Mucosa of descending colon (tissue), 3 donors: ENCODE measurements around the gene NUP188. TPM values are rescaled to one million over a fixed set of nuclear protein-coding genes. Genes with fewer than 3 reads are reported as not detected.
A peak's percentile ranks its signal among the peaks of the same experiment; 100 is the strongest.

Experiments
- ATAC-seq: fragments of 200-7000 bp; cut with Tn5 transposase; one replicate; pipeline ENCODE4 v1.9.1; 2020; ENCODE audit warnings: mild to moderate bottlenecking, moderate library complexity
- DNase-seq, 3 donors: peaks; one replicate each; pipeline ENCODE4 v3.0.0-alpha.2; 2020
- H3K36me3 ChIP-seq: fragments of 200-600 bp; one replicate; pipeline ENCODE4 v1.8.0; 2021; ENCODE audit warnings: low read depth, mild to moderate bottlenecking
- H3K4me1 ChIP-seq: fragments of 200-600 bp; one replicate; pipeline ENCODE4 v1.8.0; 2021; ENCODE audit warnings: low read depth, mild to moderate bottlenecking
- H3K4me3 ChIP-seq: fragments of 200-600 bp; one replicate; pipeline ENCODE4 v1.8.0; 2021; ENCODE audit warnings: mild to moderate bottlenecking
- H3K9me3 ChIP-seq: fragments of 200-600 bp; one replicate; pipeline ENCODE4 v1.8.0; 2021; ENCODE audit warnings: mild to moderate bottlenecking
- intact Hi-C, 2 donors: fragments of 100-400 bp; cut with DNase I in 1 of 2; cut with micrococcal nuclease in 1 of 2; formaldehyde crosslinking; loops; one replicate each; pipeline versions ENCODE4 v1.11.0 to v1.11.1; 2022; cut with DNase I, micrococcal nuclease
- total RNA-seq, 3 donors: library from RNA; stranded (reverse); fragmentation: NEBNext Ultra II Directional in 2 of 3; extraction: Animal tissue kit (Norgen Biotek cat#: 25700) in 2 of 3; gene quantifications; one replicate each; pipeline versions ENCODE4 v1.2.1 to v1.2.4, GENCODE V29; 2021 to 2023
- TF ChIP-seq, protein P1 (sequence below): fragments of 200-600 bp; IDR thresholded peaks from one replicate; pipeline ENCODE4 v1.8.0; 2022; ENCODE audit warnings: antibody characterized with exemption, mild to moderate bottlenecking
- donor health status: DM: no; HTN: no; CAD: no; lungs with moderate emphysema.
- donor health status: DM: no; HTN: no; CAD: no.
- donor health status: DM: no; HTN: yes; CAD: no.

The NUP188 gene
- total RNA-seq, 3 donors from 2014 or later: 24.4 to 36.7 (median 30.4) TPM

DNA sequence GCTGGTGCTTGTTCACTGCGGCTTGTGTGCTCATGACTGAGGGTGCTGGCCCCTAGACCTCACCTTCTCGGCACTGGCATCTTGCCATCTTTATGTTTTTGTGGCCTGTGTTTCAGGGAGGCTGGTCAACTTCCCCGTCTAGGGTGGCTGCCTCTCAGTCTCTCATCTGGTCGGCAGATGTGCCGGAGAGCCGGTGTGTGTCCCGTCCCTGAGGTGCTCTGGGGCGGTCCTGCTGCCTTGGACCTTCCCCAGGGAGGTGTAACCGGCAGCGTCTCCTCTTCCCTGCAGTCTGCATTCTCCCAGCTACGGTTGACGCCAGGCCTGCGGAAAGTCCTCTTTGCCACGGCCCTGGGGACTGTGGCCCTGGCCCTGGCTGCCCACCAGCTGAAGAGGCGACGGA lies 94.5 kb downstream of the NUP188 start:
- H3K36me3 ChIP-seq: peaks cover 6% of the 10 kb centered on the region
- intact Hi-C loops: no loop called here
- H3K4me3 ChIP-seq: no peak overlapping the region
- peaks cover 17% of the 10 kb centered on the region for H3K4me1 ChIP-seq
- DNase-seq (no peak), ATAC-seq (no peak)
- TF ChIP-seq, protein P1, sequence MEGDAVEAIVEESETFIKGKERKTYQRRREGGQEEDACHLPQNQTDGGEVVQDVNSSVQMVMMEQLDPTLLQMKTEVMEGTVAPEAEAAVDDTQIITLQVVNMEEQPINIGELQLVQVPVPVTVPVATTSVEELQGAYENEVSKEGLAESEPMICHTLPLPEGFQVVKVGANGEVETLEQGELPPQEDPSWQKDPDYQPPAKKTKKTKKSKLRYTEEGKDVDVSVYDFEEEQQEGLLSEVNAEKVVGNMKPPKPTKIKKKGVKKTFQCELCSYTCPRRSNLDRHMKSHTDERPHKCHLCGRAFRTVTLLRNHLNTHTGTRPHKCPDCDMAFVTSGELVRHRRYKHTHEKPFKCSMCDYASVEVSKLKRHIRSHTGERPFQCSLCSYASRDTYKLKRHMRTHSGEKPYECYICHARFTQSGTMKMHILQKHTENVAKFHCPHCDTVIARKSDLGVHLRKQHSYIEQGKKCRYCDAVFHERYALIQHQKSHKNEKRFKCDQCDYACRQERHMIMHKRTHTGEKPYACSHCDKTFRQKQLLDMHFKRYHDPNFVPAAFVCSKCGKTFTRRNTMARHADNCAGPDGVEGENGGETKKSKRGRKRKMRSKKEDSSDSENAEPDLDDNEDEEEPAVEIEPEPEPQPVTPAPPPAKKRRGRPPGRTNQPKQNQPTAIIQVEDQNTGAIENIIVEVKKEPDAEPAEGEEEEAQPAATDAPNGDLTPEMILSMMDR: no peak
- no peaks in the 10 kb centered on the region for H3K9me3 ChIP-seq

DNA sequence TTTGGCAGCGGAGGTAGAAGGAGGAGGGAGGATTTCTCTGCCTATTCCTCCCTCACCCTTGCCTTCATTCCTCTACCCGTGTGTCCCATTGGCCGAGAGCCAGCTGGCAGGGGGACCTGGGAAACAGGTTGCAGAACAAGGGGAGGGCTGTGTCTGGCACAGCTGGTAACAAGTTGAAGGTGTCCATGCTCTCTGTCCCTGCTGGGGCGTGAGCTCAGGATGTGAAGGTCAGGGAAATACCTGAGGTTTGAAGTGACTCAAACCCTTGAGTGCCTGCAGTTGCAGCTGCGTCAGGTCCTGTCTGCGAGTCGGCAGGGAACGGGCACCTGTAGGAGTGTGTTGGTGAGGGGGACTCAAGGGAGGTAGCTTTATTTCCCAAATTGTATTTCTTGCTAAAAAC lies 105.1 kb downstream of the NUP188 start:
- TF ChIP-seq, protein P1: no peak
- Histone ChIP-seq H3K9me3 (no peaks in the 10 kb centered on the region), H3K36me3 (peaks cover 5% of the 10 kb centered on the region), H3K4me3 (no peak overlapping the region), H3K4me1 (peaks cover 10% of the 10 kb centered on the region)
- DNase-seq (peak; percentile 95 to 98 (median 97)), ATAC-seq (peak; percentile 96)
- intact Hi-C loops: no loop called here

DNA sequence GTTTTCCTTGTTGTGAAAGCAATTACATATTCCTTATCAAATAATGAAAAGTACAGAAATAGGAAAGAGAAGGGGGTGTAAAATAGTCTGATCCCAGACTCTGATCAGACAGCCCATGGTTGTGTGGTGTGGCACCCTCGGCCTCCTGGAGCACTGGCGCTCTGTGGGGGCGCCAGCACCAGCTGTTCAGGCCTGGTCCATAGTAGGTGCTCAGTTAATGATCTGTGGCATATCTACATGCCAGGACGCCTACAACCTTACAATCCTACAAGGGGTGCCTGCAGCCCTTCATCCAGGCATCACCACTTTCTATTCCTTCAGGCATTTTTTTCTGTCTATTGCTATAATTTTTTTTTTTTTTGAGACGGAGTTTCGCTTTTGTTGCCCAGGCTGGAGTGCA lies 105.5 kb downstream of the NUP188 start:
- intact Hi-C loops: no loop called here
- H3K9me3 ChIP-seq: no peaks in the 10 kb centered on the region
- TF ChIP-seq, protein P1: no peak
- peaks cover 10% of the 10 kb centered on the region for H3K4me1 ChIP-seq
- H3K4me3 ChIP-seq: no peak overlapping the region
- H3K36me3 ChIP-seq: peaks cover 4% of the 10 kb centered on the region
- ATAC-seq (no peak), DNase-seq (no peak)

DNA sequence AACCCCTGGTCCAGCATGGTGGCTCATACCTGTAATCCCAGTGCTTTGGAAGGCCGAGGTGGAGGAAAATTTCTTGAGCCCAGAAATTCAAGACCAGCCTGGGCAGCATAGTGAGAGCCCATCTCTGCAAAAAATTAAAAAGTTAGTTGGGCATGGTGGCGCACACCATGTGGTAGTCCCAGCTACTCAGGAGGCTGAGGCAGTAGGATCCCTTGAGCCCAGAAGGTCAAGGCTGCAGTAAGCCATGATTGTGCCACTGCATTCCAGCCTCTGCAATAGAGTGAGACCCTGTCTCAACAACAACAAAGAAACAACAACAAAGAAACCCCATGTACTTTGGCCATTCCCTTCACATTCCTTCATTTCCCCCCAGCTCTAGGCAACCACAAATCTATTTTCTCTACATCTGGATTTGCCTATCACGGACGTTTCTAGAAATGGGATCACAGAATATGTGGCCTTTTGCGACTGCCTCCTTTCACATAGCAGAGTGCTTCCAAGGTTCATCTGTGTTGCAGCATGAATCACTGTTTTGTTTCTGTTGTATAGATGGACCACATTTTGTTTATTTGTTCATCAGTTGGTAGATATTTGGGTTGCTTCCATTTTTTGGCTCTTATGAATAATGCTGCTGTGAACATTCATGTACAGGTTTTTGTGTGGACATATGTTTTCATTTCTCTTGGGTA lies 106.8 kb downstream of the NUP188 start:
- TF ChIP-seq, protein P1: no peak
- intact Hi-C loops: no loop called here
- DNase-seq: no peak

More for the DNA sequence above, 106.8 kb downstream of the NUP188 start:
- peaks cover 10% of the 10 kb centered on the region for H3K4me1 ChIP-seq
- ATAC-seq: no peak
- H3K4me3 ChIP-seq: no peak overlapping the region
- H3K9me3 ChIP-seq: no peaks in the 10 kb centered on the region
- H3K36me3 ChIP-seq: no peaks in the 10 kb centered on the region

Other genes with a start within 250 kb of the NUP188 start
- 1 to 10 TPM; 2.5 to 4.9 (median 3.8) TPM for gene PKN3, start 245.2 kb upstream of the NUP188 start, total RNA-seq
- 10 to 100 TPM; 33.0 to 89.5 (median 76.8) TPM for gene ZDHHC12, start 223.6 kb upstream of the NUP188 start, total RNA-seq
- 10 to 100 TPM; 54.7 to 71.3 (median 68.8) TPM for gene ZER1, start 175.8 kb upstream of the NUP188 start, total RNA-seq
- gene TBC1D13, start 160.4 kb upstream of the NUP188 start, total RNA-seq: 10 to 100 TPM; 20.6 to 30.6 (median 25.9) TPM
- gene ENDOG, start 129.2 kb upstream of the NUP188 start, total RNA-seq: 10 to 100 TPM; 30.2 to 56.1 (median 37.9) TPM
- gene SPOUT1, start 117.9 kb upstream of the NUP188 start, total RNA-seq: 10 to 100 TPM; 31.6 to 35.5 (median 31.7) TPM
- gene KYAT1, start 65.7 kb upstream of the NUP188 start, total RNA-seq: 1 to 10 TPM; 1.9 to 6.4 (median 2.9) TPM
- gene LRRC8A, start 65.6 kb upstream of the NUP188 start, total RNA-seq: 10 to 100 TPM; 25.3 to 48.5 (median 25.4) TPM
- 10 to 100 TPM in 1 of 3 donors, 1 to 10 TPM in 2; 2.2 to 19.0 (median 5.2) TPM for gene PHYHD1, start 26.7 kb upstream of the NUP188 start, total RNA-seq
- 1 to 10 TPM; 8.7 to 9.9 (median 9.7) TPM for gene DOLK, start 96 bp upstream of the NUP188 start, total RNA-seq
- gene SH3GLB2, start 80.6 kb downstream of the NUP188 start, total RNA-seq: 100 to 1,000 TPM; 107 to 158 (median 128) TPM
- 10 to 100 TPM; 56.2 to 89.4 (median 57.1) TPM for gene MIGA2, start 88.9 kb downstream of the NUP188 start, total RNA-seq
- gene DOLPP1, start 133.4 kb downstream of the NUP188 start, total RNA-seq: 10 to 100 TPM; 27.6 to 59.7 (median 48.3) TPM
- 10 to 100 TPM; 62.0 to 86.5 (median 71.2) TPM for gene CRAT, start 163.1 kb downstream of the NUP188 start, total RNA-seq
- 100 to 1,000 TPM in 2 of 3 donors, 10 to 100 TPM in 1; 95.3 to 109 (median 109) TPM for gene PTPA, start 163.7 kb downstream of the NUP188 start, total RNA-seq
- gene IER5L, start 230.6 kb downstream of the NUP188 start, total RNA-seq: 1 to 10 TPM; 5.8 to 8.2 (median 8.0) TPM